Measurements from ENCODE around the gene TCP11L2. TPM values are rescaled to one million over a fixed set of nuclear protein-coding genes. Genes with fewer than 3 reads are reported as not detected.

TCP11L2 gene
- polyA plus RNA-seq, 3 donors = 23.5 to 37.3 (median 35.8) TPM

DNA sequence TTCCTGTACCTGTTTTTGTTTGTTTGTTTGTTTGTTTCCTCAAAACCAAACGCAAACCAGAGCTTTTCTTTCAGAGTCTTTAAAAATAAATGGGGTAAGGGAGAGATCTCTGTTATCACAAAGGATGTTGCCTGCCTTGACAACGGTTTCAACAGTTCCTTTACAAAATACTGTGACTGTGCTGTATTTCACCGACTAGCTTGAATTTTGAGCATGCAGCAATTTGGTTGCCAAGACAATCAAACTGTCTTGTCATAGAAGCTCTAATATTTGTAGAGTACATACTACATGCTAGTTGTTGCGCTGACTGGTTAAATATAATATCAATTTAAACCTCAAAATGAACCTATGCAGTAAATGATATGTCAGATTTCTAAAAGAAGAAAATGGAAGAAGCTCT is 22.4 kb upstream of the TCP11L2 start:
- H3K36me3 ChIP-seq (replicated peaks in 1 of 2; ENCODE audit: control insufficient read depth in 1 of 2, insufficient read depth in 2 of 2, low read length in 2 of 2) = no peaks in the 10 kb centered on the region
- DNase-seq = peak in 2 of 3 donors; percentile 27 to 64
- no peak overlapping the region for H3K9ac ChIP-seq (ENCODE audit: insufficient read depth, low read length, poor library complexity, severe bottlenecking)
- intact Hi-C loops (cut with micrococcal nuclease) = loop anchor here in 1 of 2 donors (5.0 kb wide), 1 partner anchor 33 kb away; the partner anchor contains the start of gene CKAP4
- TF ChIP-seq, protein P1, sequence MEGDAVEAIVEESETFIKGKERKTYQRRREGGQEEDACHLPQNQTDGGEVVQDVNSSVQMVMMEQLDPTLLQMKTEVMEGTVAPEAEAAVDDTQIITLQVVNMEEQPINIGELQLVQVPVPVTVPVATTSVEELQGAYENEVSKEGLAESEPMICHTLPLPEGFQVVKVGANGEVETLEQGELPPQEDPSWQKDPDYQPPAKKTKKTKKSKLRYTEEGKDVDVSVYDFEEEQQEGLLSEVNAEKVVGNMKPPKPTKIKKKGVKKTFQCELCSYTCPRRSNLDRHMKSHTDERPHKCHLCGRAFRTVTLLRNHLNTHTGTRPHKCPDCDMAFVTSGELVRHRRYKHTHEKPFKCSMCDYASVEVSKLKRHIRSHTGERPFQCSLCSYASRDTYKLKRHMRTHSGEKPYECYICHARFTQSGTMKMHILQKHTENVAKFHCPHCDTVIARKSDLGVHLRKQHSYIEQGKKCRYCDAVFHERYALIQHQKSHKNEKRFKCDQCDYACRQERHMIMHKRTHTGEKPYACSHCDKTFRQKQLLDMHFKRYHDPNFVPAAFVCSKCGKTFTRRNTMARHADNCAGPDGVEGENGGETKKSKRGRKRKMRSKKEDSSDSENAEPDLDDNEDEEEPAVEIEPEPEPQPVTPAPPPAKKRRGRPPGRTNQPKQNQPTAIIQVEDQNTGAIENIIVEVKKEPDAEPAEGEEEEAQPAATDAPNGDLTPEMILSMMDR (IDR thresholded peaks at IDR 0.05) = no peak
- H3K4me3 Mint-ChIP-seq = no peak overlapping the region
- no peak overlapping the region for H3K4me3 ChIP-seq (replicated peaks in 1 of 3; ENCODE audit: low read depth in 2 of 3, low read length in 3 of 3)
- WGBS (ENCODE audit: insufficient coverage) = no CpG with 5 or more reads among the region's 4 CpGs
- no peak overlapping the region for H2AFZ ChIP-seq (ENCODE audit: insufficient read depth, low read depth, low read length, poor library complexity, severe bottlenecking)
- no peak overlapping the region for H3K4me2 ChIP-seq (replicated peaks; ENCODE audit: extremely low read depth, low read length, poor library complexity, severe bottlenecking)
- H3K27ac ChIP-seq (ENCODE audit: low read depth in 1 of 2, low read length in 2 of 2) = peak overlapping the region in 1 of 2 donors; percentile 40
- H3K27ac Mint-ChIP-seq = peak overlapping the region in 6 of 7 donors; percentile 65 to 89 (median 82)
- H3K27me3 ChIP-seq (ENCODE audit: control insufficient read depth in 2 of 2, insufficient read depth in 2 of 2, low read length in 2 of 2) = peaks cover 6 to 9% of the 10 kb centered on the region in 2 donors
- H3K27me3 Mint-ChIP-seq (ENCODE audit: low read depth in 3 of 3) = peaks cover 10 to 17% (median 14%) of the 10 kb centered on the region in 3 donors
- H4K20me1 ChIP-seq (ENCODE audit: insufficient read depth, low read length) = no peaks in the 10 kb centered on the region
- peaks cover 3 to 6% of the 10 kb centered on the region in 2 donors for H3K9me3 ChIP-seq (replicated peaks in 1 of 2; ENCODE audit: control insufficient read depth in 1 of 2, insufficient read depth in 1 of 2, low read length in 2 of 2)
- H3K9me3 Mint-ChIP-seq = peaks cover 5 to 15% (median 11%) of the 10 kb centered on the region in 7 donors
- H3K4me1 ChIP-seq (ENCODE audit: control insufficient read depth in 1 of 2, insufficient read depth in 2 of 2, low read length in 2 of 2) = peaks cover 24 to 38% of the 10 kb centered on the region in 2 donors
- peaks cover 2 to 4% of the 10 kb centered on the region in 2 donors for H3K36me3 Mint-ChIP-seq
- H3K4me1 Mint-ChIP-seq = peaks cover 40% of the 10 kb centered on the region
- no peaks in the 10 kb centered on the region for H3K79me2 ChIP-seq (ENCODE audit: insufficient read depth, low read length)

DNA sequence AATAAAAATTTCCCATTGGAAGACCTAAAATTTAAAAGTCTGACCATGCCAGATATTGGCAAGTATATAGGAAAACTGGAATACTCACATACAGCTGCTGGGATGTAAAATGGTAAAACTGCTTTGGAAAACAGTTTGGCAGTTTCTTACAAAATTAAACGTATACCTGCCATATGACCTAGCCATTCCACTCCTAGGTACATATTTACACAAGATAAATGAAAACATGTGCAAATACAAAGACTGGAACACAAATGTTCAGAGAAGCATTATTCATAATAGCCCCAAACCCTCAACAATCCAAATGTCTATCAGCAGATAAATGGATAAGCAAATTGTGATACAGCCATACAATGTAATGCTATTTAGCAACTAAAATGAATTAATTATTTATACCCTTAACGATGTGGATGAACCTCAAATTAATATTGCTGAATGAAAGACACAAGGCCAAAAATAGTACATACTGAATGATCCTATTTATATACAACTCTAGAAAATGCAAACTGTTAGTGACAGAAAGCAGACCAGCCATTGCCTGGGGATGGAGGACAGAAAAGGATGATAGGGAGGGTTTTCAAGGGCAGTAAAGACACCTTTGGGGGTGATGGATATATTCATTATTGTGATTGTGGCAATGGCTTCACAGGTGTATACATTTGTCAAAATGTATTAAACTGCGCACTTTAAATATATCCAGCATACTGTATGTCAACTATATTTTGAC is 21.3 kb upstream of the TCP11L2 start:
- peaks cover 14 to 21% (median 15%) of the 10 kb centered on the region in 3 donors for H3K27me3 Mint-ChIP-seq (ENCODE audit: low read depth in 3 of 3)
- Histone ChIP-seq H3K4me2 (replicated peaks; ENCODE audit: extremely low read depth, low read length, poor library complexity, severe bottlenecking) (no peak overlapping the region), H3K4me1 (ENCODE audit: control insufficient read depth in 1 of 2, insufficient read depth in 2 of 2, low read length in 2 of 2) (peaks cover 17 to 28% of the 10 kb centered on the region in 2 donors), H3K4me3 (replicated peaks in 1 of 3; ENCODE audit: low read depth in 2 of 3, low read length in 3 of 3) (no peak overlapping the region), H3K9ac (ENCODE audit: insufficient read depth, low read length, poor library complexity, severe bottlenecking) (no peak overlapping the region), H3K79me2 (ENCODE audit: insufficient read depth, low read length) (no peaks in the 10 kb centered on the region), H4K20me1 (ENCODE audit: insufficient read depth, low read length) (no peaks in the 10 kb centered on the region), H3K9me3 (replicated peaks in 1 of 2; ENCODE audit: control insufficient read depth in 1 of 2, insufficient read depth in 1 of 2, low read length in 2 of 2) (peaks cover 3 to 6% of the 10 kb centered on the region in 2 donors), H3K27ac (ENCODE audit: low read depth in 1 of 2, low read length in 2 of 2) (peak overlapping the region in 1 of 2 donors; percentile 63), H3K27me3 (ENCODE audit: control insufficient read depth in 2 of 2, insufficient read depth in 2 of 2, low read length in 2 of 2) (peaks cover 10 to 13% of the 10 kb centered on the region in 2 donors), H2AFZ (ENCODE audit: insufficient read depth, low read depth, low read length, poor library complexity, severe bottlenecking) (no peak overlapping the region), H3K36me3 (replicated peaks in 1 of 2; ENCODE audit: control insufficient read depth in 1 of 2, insufficient read depth in 2 of 2, low read length in 2 of 2) (no peaks in the 10 kb centered on the region)
- TF ChIP-seq, protein P1 (IDR thresholded peaks at IDR 0.05) = no peak
- H3K4me1 Mint-ChIP-seq = peaks cover 33% of the 10 kb centered on the region
- peaks cover 2 to 4% of the 10 kb centered on the region in 2 donors for H3K36me3 Mint-ChIP-seq
- peaks cover 5 to 15% (median 11%) of the 10 kb centered on the region in 7 donors for H3K9me3 Mint-ChIP-seq
- peak overlapping the region in 1 of 7 donors; percentile 57 for H3K27ac Mint-ChIP-seq
- intact Hi-C loops (cut with micrococcal nuclease) = loop anchor here (1.0 to 5.0 kb wide), 2 partner anchors 34 to 54 kb away; partner anchors contain the start of gene CKAP4 (in 1 of the 2)
- no peak for DNase-seq
- no peak overlapping the region for H3K4me3 Mint-ChIP-seq
- WGBS (ENCODE audit: insufficient coverage) = no CpG with 5 or more reads among the region's 3 CpGs

Measured in CD14-positive monocyte (primary cell).